Activated T-cell treated with anti-CD3 and anti-CD28 coated beads, Interleukin-2, amount 50 U/mL, for 48 hours (primary cell): ENCODE measurements around the gene TSPAN11.
"Not testable (repeated sequence)": the region's sequence is repeated elsewhere in the genome, so short reads cannot be mapped to it uniquely, and the experiment has no call there.

ENCODE experiments used
- DNase-seq, 2 experiments: peaks; one replicate each; pipeline ENCODE4 v3.0.0-alpha.2; 2020

Gene TSPAN11

GRCh38 chr12:31021809-31022494 lies 95.4 kb downstream of the TSPAN11 start:
- no peak for DNase-seq

DNA sequence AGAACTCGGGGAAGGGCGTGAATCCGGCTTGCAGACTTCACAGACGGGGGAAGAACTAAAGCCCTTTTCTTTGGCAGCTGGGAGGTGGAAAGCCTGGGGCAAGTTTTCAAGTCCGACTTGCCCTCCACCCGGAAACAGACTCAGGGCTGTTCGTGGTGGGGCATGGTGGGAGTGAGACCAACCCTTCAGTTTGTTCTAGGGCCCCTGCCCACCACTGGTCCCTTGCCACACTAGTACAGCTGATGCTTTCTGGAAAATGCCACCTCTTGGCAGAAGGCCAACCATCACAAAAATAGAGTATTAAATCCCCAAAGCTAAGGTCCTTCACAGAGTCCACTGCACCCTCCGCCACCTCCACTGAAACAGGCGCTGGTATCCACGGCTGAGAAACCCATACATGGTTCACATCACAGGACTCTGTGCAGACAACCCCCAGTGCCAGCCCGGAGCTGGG lies 96.8 kb downstream of the TSPAN11 start:
- DNase-seq = no peak

GRCh38 chr12:31026202-31026601 lies 99.7 kb downstream of the TSPAN11 start:
- no peak for DNase-seq

GRCh38 chr12:31027006-31027405 lies 100.5 kb downstream of the TSPAN11 start:
- not testable (repeated sequence) for DNase-seq

DNA sequence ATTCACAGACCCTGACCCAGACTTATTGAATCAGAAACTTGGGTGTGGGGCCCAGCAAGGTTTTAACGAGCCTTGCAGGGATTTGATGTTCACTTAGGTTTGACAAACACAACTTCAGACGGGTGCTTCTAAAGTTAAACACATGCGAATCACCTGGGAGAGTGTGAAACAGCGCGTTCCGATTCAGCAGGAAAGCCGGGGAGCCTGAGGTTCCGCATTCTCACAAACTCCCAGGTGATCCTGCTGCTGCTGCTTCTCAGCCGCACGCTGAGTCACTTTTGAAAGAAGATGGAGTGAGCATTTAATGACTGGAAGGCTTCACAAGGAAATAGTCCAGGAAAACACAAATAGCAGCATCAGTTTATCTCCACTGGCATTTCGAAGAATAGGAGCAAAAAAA lies 102.9 kb downstream of the TSPAN11 start:
- no peak for DNase-seq

GRCh38 chr12:31029916-31030562 lies 103.5 kb downstream of the TSPAN11 start:
- no peak for DNase-seq

DNA sequence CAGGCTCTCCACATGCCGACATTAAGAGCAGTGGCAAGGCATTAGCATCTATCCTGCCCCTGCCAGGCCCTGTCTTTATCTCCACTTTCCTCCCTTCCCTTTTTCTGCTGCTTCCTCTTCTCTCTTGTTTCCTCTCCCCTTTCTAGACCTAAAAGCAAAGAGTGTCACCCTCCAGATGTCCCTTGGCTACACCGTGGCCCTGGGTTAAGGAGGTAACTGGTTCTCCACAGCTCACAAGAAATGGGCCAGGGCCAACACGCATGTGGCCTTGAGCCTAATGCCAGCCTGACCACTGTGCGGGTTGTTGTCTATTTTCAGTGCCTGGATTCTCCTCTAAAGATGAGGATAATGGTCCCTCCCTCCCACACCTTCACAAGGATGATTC lies 105.4 kb downstream of the TSPAN11 start:
- no peak for DNase-seq

DNA sequence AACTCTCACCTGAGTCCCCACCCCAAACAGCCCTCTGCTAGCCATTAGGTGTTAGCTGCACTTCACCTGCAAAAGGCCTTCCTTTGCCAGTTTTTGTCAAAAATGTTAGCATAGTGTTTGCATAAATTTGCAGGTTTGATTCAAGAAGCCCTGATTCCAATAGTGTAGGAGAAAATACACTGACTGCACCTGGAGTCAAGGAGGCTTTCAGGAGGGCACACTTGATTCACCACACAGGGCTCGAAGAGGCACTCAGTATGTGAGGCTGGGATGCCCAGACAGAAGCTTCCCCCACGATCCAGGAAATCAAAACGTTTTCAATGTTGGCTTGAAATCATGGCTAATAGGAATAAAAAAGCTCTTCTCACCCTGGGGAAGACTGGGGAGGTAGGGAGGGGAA lies 106.6 kb downstream of the TSPAN11 start:
- no peak for DNase-seq

- no peak for DNase-seq
Measured at GRCh38 chr12:31033681-31034080, 107.1 kb downstream of the TSPAN11 start.

DNA sequence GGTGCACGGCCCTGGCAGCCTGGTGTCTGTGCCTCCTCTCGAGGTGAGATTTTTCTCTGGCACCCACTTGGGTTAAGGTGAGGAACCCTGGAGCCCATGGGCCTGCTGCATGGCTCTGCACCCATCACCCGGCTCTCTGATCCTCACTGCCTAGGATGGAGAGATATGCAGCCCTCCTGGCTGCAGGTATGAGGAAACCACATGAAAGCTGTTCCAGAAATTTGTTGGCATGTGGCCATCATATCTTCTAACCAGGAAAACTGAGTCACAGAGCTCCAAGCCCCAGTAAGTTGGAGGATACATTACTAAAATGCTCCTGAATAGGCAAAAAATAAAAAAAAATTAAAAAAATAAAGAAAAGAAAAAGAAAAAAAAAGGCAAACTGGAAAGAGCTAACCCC lies 107.8 kb downstream of the TSPAN11 start:
- no peak for DNase-seq

- no peak for DNase-seq
Measured at GRCh38 chr12:31035226-31035625, 108.7 kb downstream of the TSPAN11 start.

GRCh38 chr12:31035967-31036665 lies 109.6 kb downstream of the TSPAN11 start:
- no peak for DNase-seq

- DNase-seq = no peak
Measured at GRCh38 chr12:31037028-31037427, 110.5 kb downstream of the TSPAN11 start.

DNA sequence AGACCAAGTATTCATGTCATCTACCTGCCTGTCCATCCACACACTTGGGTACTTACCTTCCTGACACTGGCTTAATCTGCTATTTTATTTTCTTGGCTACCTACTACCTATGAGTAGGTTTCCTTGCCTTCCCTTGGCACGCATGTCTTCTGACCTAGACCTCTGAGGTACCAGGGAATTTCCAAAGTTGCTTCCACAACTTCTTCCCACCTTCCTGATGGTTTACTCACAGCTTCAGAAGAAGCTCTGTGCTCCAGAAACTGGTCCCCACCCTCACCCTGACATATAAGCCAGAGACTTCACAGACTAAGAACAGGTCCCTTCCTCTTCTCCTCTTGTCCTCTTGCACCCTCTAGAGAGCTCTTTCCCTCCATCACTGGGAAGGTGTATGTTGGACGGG lies 111.4 kb downstream of the TSPAN11 start:
- no peak for DNase-seq

- DNase-seq = no peak
Measured at GRCh38 chr12:31041033-31041564, 114.6 kb downstream of the TSPAN11 start.
